ENCODE measurements around the gene ZBTB1. TPM values are rescaled to one million over a fixed set of nuclear protein-coding genes. Genes with fewer than 3 reads are reported as not detected.

ZBTB1 gene
- total RNA-seq, 2 donors from 2014 or later = 75.6 to 154 TPM

- Mint-ChIP-seq H3K9me3 (no peaks in the 10 kb centered on the region), H3K4me3 (no peak overlapping the region), H3K36me3 (ENCODE audit: low read depth) (peaks cover 66% of the 10 kb centered on the region), H3K4me1 (peaks cover 11% of the 10 kb centered on the region), H3K27ac (no peak overlapping the region), H3K27me3 (no peaks in the 10 kb centered on the region)
- peak; percentile 72 for ATAC-seq (replicated peaks)
These were observed 28.1 kb upstream of the ZBTB1 start for GRCh38 chr14:64476438-64476837.

GRCh38 chr14:64478634-64479250 lies 25.8 kb upstream of the ZBTB1 start:
- Mint-ChIP-seq H3K4me3 (no peak overlapping the region), H3K4me1 (peaks cover 10% of the 10 kb centered on the region), H3K27me3 (no peaks in the 10 kb centered on the region), H3K9me3 (no peaks in the 10 kb centered on the region), H3K27ac (no peak overlapping the region), H3K36me3 (ENCODE audit: low read depth) (peaks cover 78% of the 10 kb centered on the region)
- no peak for ATAC-seq (replicated peaks)

- ATAC-seq (replicated peaks) = no peak
- H3K9me3 Mint-ChIP-seq = no peaks in the 10 kb centered on the region
- peaks cover 99% of the 10 kb centered on the region for H3K36me3 Mint-ChIP-seq (ENCODE audit: low read depth)
- H3K27me3 Mint-ChIP-seq = no peaks in the 10 kb centered on the region
- H3K4me3 Mint-ChIP-seq = no peak overlapping the region
- peak overlapping the region; percentile 37 for H3K27ac Mint-ChIP-seq
- H3K4me1 Mint-ChIP-seq = peaks cover 23% of the 10 kb centered on the region
These were observed 15.9 kb upstream of the ZBTB1 start for GRCh38 chr14:64488590-64489099.

GRCh38 chr14:64491637-64492036 lies 12.9 kb upstream of the ZBTB1 start:
- H3K4me1 Mint-ChIP-seq = peaks cover 29% of the 10 kb centered on the region
- H3K27me3 Mint-ChIP-seq = no peaks in the 10 kb centered on the region
- H3K4me3 Mint-ChIP-seq = no peak overlapping the region
- peak overlapping the region; percentile 18 for H3K27ac Mint-ChIP-seq
- no peak for ATAC-seq (replicated peaks)
- H3K9me3 Mint-ChIP-seq = no peaks in the 10 kb centered on the region
- peaks cover 100% of the 10 kb centered on the region for H3K36me3 Mint-ChIP-seq (ENCODE audit: low read depth)

GRCh38 chr14:64493455-64493854 lies 11.1 kb upstream of the ZBTB1 start:
- Mint-ChIP-seq H3K4me1 (peaks cover 37% of the 10 kb centered on the region), H3K27ac (peak overlapping the region; percentile 16), H3K27me3 (no peaks in the 10 kb centered on the region), H3K9me3 (no peaks in the 10 kb centered on the region), H3K36me3 (ENCODE audit: low read depth) (peaks cover 98% of the 10 kb centered on the region), H3K4me3 (peak overlapping the region; percentile 3)
- ATAC-seq (replicated peaks) = no peak

- ATAC-seq (replicated peaks) = no peak
- Mint-ChIP-seq H3K9me3 (no peaks in the 10 kb centered on the region), H3K27me3 (no peaks in the 10 kb centered on the region), H3K36me3 (ENCODE audit: low read depth) (peaks cover 97% of the 10 kb centered on the region), H3K4me3 (no peak overlapping the region), H3K4me1 (peaks cover 45% of the 10 kb centered on the region), H3K27ac (no peak overlapping the region)
These were observed 9.3 kb upstream of the ZBTB1 start for GRCh38 chr14:64495252-64495651.

- no peaks in the 10 kb centered on the region for H3K27me3 Mint-ChIP-seq
- peaks cover 33% of the 10 kb centered on the region for H3K4me1 Mint-ChIP-seq
- peaks cover 97% of the 10 kb centered on the region for H3K36me3 Mint-ChIP-seq (ENCODE audit: low read depth)
- peak overlapping the region; percentile 31 for H3K4me3 Mint-ChIP-seq
- H3K9me3 Mint-ChIP-seq = no peaks in the 10 kb centered on the region
- H3K27ac Mint-ChIP-seq = peak overlapping the region; percentile 58
- no peak for ATAC-seq (replicated peaks)
These were observed 7.8 kb upstream of the ZBTB1 start for GRCh38 chr14:64496764-64497163.

- Mint-ChIP-seq H3K27me3 (no peaks in the 10 kb centered on the region), H3K9me3 (no peaks in the 10 kb centered on the region), H3K36me3 (ENCODE audit: low read depth) (peaks cover 95% of the 10 kb centered on the region), H3K4me3 (peak overlapping the region; percentile 91), H3K27ac (peak overlapping the region; percentile 97), H3K4me1 (peaks cover 17% of the 10 kb centered on the region)
- no peak for ATAC-seq (replicated peaks)
These were observed 4.5 kb upstream of the ZBTB1 start for GRCh38 chr14:64500088-64500487.

- Mint-ChIP-seq H3K27me3 (no peaks in the 10 kb centered on the region), H3K27ac (peak overlapping the region; percentile 97), H3K9me3 (no peaks in the 10 kb centered on the region), H3K4me1 (peaks cover 16% of the 10 kb centered on the region), H3K4me3 (peak overlapping the region; percentile 91), H3K36me3 (ENCODE audit: low read depth) (peaks cover 95% of the 10 kb centered on the region)
- no peak for ATAC-seq (replicated peaks)
These were observed 3.0 kb upstream of the ZBTB1 start for GRCh38 chr14:64501411-64502171.

GRCh38 chr14:64502456-64502855 lies 2.1 kb upstream of the ZBTB1 start:
- Mint-ChIP-seq H3K27ac (peak overlapping the region; percentile 97), H3K27me3 (no peaks in the 10 kb centered on the region), H3K36me3 (ENCODE audit: low read depth) (peaks cover 95% of the 10 kb centered on the region), H3K4me1 (peaks cover 15% of the 10 kb centered on the region), H3K9me3 (no peaks in the 10 kb centered on the region), H3K4me3 (peak overlapping the region; percentile 91)
- no peak for ATAC-seq (replicated peaks)

GRCh38 chr14:64502887-64503433 lies 1.6 kb upstream of the ZBTB1 start:
- Mint-ChIP-seq H3K27me3 (no peaks in the 10 kb centered on the region), H3K36me3 (ENCODE audit: low read depth) (peaks cover 95% of the 10 kb centered on the region), H3K4me1 (peaks cover 16% of the 10 kb centered on the region), H3K9me3 (no peaks in the 10 kb centered on the region), H3K27ac (peak overlapping the region; percentile 97), H3K4me3 (peak overlapping the region; percentile 91)
- ATAC-seq (replicated peaks) = no peak

GRCh38 chr14:64503434-64504309 lies 898 bp upstream of the ZBTB1 start, which contains the start of gene ZBTB25:
Gene ZBTB25, minus strand, starts transcription at chr14:64503838. Its CDS starts 13,305 bp downstream, at chr14:64490533.
- peak within 1 kb of the TSS; percentile 91 for H3K4me3 Mint-ChIP-seq
- ATAC-seq (replicated peaks) = peak; percentile 69
- H3K4me1 Mint-ChIP-seq = peaks cover 23% of the 10 kb centered on the region
- H3K27me3 Mint-ChIP-seq = no peaks in the 10 kb centered on the region
- peaks cover 98% of the 10 kb centered on the region for H3K36me3 Mint-ChIP-seq (ENCODE audit: low read depth)
- H3K27ac Mint-ChIP-seq = peak within 1 kb of the TSS; percentile 97
- H3K9me3 Mint-ChIP-seq = no peaks in the 10 kb centered on the region

GRCh38 chr14:64504897-64505794 lies 576 bp downstream of the ZBTB1 start:
- Mint-ChIP-seq H3K4me3 (peak overlapping the region; percentile 91), H3K27me3 (no peaks in the 10 kb centered on the region), H3K36me3 (ENCODE audit: low read depth) (peaks cover 98% of the 10 kb centered on the region), H3K4me1 (peaks cover 26% of the 10 kb centered on the region), H3K9me3 (no peaks in the 10 kb centered on the region), H3K27ac (peak overlapping the region; percentile 97)
- ATAC-seq (replicated peaks) = peak; percentile 40
